GM06990 (cell line): ENCODE data around the gene CADPS2.

Source experiments
- DNase-seq: peaks from one replicate; pipeline ENCODE4 v3.0.0-alpha.2; 2011; ENCODE audit not compliant: insufficient read length; ENCODE audit errors: extremely low read depth
- H3K27me3 ChIP-seq: replicated peaks from 2 replicates; pipeline ENCODE4 v1.6.0; 2011; ENCODE audit warnings: low read length; ENCODE audit not compliant: control insufficient read depth, insufficient read depth
- H3K36me3 ChIP-seq: 2 replicates; pipeline ENCODE4 v1.5.1; 2011; ENCODE audit warnings: low read length; ENCODE audit not compliant: control insufficient read depth, insufficient read depth
- H3K4me3 ChIP-seq: replicated peaks from 2 replicates; pipeline ENCODE4 v1.5.1; 2011; ENCODE audit warnings: low read depth, mild to moderate bottlenecking, control low read depth, low read length
- TF ChIP-seq, protein P1 (sequence below): IDR thresholded peaks from 2 replicates; pipeline ENCODE4 v1.5.1; 2011; ENCODE audit warnings: low read length, control low read depth, mild to moderate bottlenecking, inconsistent platforms; ENCODE audit not compliant: insufficient read depth, poor library complexity, severe bottlenecking

The CADPS2 gene

DNA sequence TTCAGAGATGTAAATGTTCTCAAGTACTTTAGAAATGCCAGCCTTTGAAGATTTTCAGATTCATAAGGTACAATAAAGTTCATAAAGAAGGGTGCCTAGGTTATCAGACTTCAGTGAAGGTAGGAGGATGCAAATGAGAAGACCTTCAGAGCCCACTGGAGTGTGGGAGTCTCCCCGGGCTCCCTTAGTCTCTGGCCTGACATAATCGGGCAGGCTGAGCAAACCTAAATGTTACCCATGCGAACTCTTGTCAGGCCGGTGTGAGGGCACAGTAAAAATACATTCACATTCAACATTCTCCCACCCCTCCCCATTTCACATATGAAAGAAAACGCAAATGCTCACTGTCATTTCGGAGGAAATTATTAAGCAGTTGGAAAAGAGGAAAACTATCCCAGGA, 479.1 kb downstream of the CADPS2 start:
- no peak for DNase-seq
- H3K36me3 ChIP-seq, result no peaks in the 10 kb centered on the region
- H3K27me3 ChIP-seq, result no peaks in the 10 kb centered on the region
- H3K4me3 ChIP-seq, result no peak overlapping the region
- TF ChIP-seq, protein P1, sequence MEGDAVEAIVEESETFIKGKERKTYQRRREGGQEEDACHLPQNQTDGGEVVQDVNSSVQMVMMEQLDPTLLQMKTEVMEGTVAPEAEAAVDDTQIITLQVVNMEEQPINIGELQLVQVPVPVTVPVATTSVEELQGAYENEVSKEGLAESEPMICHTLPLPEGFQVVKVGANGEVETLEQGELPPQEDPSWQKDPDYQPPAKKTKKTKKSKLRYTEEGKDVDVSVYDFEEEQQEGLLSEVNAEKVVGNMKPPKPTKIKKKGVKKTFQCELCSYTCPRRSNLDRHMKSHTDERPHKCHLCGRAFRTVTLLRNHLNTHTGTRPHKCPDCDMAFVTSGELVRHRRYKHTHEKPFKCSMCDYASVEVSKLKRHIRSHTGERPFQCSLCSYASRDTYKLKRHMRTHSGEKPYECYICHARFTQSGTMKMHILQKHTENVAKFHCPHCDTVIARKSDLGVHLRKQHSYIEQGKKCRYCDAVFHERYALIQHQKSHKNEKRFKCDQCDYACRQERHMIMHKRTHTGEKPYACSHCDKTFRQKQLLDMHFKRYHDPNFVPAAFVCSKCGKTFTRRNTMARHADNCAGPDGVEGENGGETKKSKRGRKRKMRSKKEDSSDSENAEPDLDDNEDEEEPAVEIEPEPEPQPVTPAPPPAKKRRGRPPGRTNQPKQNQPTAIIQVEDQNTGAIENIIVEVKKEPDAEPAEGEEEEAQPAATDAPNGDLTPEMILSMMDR, result no peak

DNA sequence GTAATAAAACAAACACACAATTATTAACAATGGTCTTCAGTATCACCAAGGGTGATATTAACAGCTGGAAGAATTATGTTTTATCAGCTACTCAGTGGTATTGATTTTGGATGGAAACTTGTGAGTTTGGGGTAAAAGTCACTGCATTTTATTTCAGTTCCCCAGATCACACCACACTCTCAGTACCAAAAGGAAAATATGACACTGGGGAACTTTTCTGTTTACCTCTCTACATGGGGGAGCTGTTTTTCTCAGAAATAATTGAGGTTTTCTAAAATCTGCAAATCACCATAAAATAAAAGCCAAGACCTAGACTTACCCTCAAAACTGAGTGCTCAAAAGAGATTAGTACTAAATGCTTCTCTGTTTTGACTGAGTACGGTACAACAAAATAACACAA, 483.1 kb downstream of the CADPS2 start:
- TF ChIP-seq, protein P1, result no peak
- no peaks in the 10 kb centered on the region for H3K27me3 ChIP-seq
- no peaks in the 10 kb centered on the region for H3K36me3 ChIP-seq
- no peak for DNase-seq
- H3K4me3 ChIP-seq, result no peak overlapping the region

DNA sequence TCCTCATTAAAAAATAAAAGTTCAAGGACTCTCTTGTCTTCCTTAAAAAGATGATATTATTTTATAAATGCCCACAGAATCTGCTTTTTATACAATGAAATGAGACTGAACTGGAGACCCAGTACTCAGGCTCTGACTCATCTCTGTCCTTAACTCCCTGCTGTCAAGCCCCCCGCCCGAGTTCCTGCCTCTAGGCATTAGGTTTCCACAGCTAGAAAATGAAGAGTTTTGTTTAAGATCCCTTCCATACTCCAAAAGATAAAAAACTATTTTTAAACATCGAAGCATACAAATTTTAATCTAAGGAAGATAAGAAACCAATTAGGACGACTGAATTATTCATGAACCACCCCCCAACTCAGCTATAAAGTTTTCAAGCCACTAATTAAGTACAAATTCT, 484.0 kb downstream of the CADPS2 start:
- Histone ChIP-seq H3K36me3 (no peaks in the 10 kb centered on the region), H3K4me3 (no peak overlapping the region), H3K27me3 (no peaks in the 10 kb centered on the region)
- TF ChIP-seq, protein P1, result no peak
- no peak for DNase-seq

DNA sequence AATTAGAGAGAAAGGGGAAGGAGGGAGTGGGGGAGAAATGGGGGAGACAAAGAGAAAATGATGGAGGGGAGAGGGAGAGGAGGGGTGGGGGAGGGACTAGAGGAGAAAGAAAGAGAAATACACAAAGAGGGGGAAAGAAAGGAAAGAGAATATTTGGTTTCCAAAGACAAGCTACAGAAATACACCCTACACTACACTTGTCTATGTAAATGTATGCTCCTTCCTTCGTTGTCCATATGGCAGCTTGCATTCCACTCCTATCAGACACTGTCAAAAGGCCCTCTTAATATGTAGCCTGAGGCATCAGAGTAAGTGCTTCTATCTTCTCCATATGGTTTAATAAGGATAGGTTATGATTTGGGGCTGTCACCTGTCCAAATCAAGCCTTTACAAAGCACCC, 488.9 kb downstream of the CADPS2 start:
- no peak overlapping the region for H3K4me3 ChIP-seq
- H3K27me3 ChIP-seq, result no peaks in the 10 kb centered on the region
- no peaks in the 10 kb centered on the region for H3K36me3 ChIP-seq
- no peak for DNase-seq
- TF ChIP-seq, protein P1, result no peak

DNA sequence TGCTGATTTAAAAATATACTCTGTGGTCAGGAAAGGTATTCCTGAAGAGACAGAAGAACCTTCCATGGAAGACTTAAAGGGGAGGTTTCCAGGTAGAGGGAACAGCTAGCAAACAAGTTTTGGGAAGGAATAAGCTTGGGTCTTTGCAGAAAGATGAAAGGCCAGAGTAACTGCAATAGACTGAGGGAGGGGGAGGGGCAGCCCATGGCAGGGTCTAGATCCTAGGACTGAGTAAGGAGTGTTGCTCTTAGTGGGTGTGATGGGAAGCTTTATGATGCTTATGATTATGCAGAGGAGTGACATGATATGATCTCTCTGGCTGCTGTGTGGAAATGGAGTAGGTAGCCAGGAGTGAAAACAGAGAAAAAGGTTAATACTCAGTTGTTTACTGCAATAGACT, 491.7 kb downstream of the CADPS2 start:
- DNase-seq, result no peak
- TF ChIP-seq, protein P1, result no peak
- H3K36me3 ChIP-seq, result no peaks in the 10 kb centered on the region
- no peak overlapping the region for H3K4me3 ChIP-seq
- H3K27me3 ChIP-seq, result no peaks in the 10 kb centered on the region

DNA sequence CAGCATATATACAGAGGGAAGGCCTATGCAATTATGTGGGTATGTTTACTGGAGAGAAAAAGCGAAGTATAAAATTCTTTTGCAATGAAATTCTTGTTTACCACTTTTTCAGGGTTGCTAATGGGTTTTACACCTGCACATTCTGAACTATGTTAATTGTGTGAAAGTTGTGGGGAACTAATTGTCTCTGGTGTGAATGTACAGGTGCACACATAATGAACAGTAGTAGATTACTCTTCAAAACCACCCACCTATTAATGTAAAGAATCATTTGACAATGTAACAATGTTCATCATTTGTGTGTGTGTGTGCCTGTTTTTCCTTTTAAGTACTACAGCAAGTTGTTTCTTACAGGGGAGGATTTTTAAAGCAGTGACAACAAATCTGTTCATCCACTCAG, 501.7 kb downstream of the CADPS2 start:
- H3K36me3 ChIP-seq, result no peaks in the 10 kb centered on the region
- TF ChIP-seq, protein P1, result no peak
- H3K27me3 ChIP-seq, result no peaks in the 10 kb centered on the region
- no peak overlapping the region for H3K4me3 ChIP-seq
- no peak for DNase-seq
